GM19452 (cell line): ENCODE results near the gene FYCO1.

Source experiments
- ATAC-seq: cut with Tn5 transposase; IDR thresholded peaks from one replicate; pipeline ENCODE4 v1.9.1; 2021; ENCODE audit not compliant: unreplicated experiment

Gene FYCO1

GRCh38 chr3:45921158-45922038, 74.2 kb downstream of the FYCO1 start:
- ATAC-seq, result no peak

GRCh38 chr3:45917146-45917898, 78.3 kb downstream of the FYCO1 start:
- no peak for ATAC-seq

GRCh38 chr3:45915518-45916231, 79.9 kb downstream of the FYCO1 start:
- peak; percentile 91 for ATAC-seq

- ATAC-seq, result no peak
Measured at GRCh38 chr3:45915059-45915439, 80.6 kb downstream of the FYCO1 start.

GRCh38 chr3:45914362-45915058, 81.1 kb downstream of the FYCO1 start:
- no peak for ATAC-seq

GRCh38 chr3:45912435-45912834, 83.2 kb downstream of the FYCO1 start:
- ATAC-seq, result no peak

- no peak for ATAC-seq
Measured at GRCh38 chr3:45911511-45912226, 84.0 kb downstream of the FYCO1 start.

GRCh38 chr3:45910892-45911291, 84.7 kb downstream of the FYCO1 start:
- ATAC-seq, result no peak

GRCh38 chr3:45909542-45909941, 86.1 kb downstream of the FYCO1 start:
- ATAC-seq, result no peak

GRCh38 chr3:45908761-45909160, 86.9 kb downstream of the FYCO1 start:
- no peak for ATAC-seq

- ATAC-seq, result no peak
Measured at GRCh38 chr3:45907769-45908705, 87.6 kb downstream of the FYCO1 start.

- ATAC-seq, result no peak
Measured at GRCh38 chr3:45906681-45907407, 88.8 kb downstream of the FYCO1 start.

GRCh38 chr3:45905755-45906154, 89.9 kb downstream of the FYCO1 start:
- ATAC-seq, result no peak

- ATAC-seq, result no peak
Measured at GRCh38 chr3:45904931-45905330, 90.7 kb downstream of the FYCO1 start.

- ATAC-seq, result no peak
Measured at GRCh38 chr3:45896956-45897355, 98.7 kb downstream of the FYCO1 start.

GRCh38 chr3:45895686-45896468, 99.7 kb downstream of the FYCO1 start:
- no peak for ATAC-seq

GRCh38 chr3:45894015-45894414, 101.6 kb downstream of the FYCO1 start:
- no peak for ATAC-seq

GRCh38 chr3:45892161-45892560, 103.5 kb downstream of the FYCO1 start:
- no peak for ATAC-seq
